Stimulated activated CD8-positive, alpha-beta memory T cell treated with anti-CD3 and anti-CD28 coated beads, Interleukin-4, amount 100 ng/mL, for 4 hours (primary cell): ENCODE results near the gene SNRK.

Experiments
- DNase-seq, 2 donors: peaks; one replicate each; pipeline ENCODE4 v3.0.0-alpha.2; 2020; ENCODE audit warnings: low read depth in 2 of 2, low spot score in 1 of 2

SNRK gene

DNA sequence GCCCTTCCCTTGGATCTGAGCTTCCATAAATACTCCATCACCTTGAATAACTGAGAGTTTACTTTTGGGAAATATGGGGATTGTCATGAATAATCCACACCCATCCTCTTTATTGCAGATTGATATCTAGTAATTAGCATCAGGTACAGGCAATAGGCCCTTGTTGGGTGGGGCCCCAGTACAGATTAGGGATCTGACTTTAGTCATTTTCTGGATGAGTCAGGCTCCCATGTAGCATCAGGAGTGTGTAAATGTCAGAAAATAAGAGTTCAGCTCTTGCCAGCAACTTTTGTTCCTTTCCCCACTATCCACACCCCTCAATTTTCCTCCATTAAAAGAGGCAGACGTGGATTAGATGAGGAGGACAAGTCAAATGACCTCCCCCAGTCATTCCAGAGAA lies 17.7 kb upstream of the SNRK start:
- DNase-seq = no peak

DNA sequence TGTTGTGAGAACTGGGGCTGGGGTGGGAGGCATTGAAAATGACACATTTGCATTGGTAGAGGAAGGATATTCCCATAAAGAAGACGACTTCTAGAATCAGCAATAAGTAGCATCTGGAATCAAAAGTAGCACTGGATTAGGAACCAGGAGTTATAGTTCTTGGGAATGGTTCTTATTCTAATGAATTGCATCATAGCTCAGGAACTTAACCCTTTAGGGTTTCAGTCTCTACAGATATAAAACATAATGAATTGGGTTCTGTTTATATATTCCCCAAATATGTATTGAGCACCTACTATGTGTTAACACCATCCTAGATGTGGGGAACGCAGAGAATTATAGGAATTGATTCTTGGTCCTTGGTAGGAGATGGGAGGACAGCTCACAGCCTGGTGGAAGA lies 16.3 kb upstream of the SNRK start:
- DNase-seq = no peak

DNA sequence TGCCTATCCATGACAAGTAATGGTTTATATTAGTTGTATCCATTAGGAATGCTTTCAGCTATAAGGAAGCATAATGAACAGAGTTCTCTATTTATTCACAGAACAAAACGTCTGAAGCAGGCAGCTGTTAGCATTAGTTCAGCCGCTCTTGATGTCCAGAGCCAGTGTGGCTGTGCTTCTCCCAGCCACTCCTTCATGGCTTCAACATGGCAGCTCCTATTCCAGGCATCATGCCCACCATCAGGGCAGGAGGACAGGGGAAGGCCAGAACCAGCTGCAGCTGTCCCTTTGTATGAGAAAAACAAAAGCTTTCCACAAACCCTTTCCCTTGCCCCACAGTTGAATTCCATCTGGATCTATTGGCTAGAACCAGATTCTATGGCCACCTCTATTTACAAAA lies 12.9 kb upstream of the SNRK start:
- DNase-seq = no peak

DNA sequence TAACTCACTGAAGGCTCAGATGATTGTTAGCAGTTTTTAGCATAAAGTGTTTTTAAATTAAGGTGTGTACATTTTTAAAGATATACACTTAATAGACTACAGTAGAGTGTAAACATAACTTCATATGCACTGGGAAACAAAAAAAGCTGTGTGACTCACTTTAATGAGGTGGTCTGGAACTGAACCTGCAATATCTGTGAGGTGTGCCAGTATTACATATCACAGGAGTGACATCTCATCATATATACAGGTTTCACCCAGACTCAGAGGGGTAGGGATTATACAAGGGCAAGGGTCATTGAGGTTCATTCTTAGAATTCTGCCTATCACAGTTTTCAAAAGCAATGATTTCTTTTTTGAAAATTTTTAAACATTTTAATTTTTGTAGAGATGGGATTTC lies 7.3 kb upstream of the SNRK start:
- DNase-seq = no peak

DNA sequence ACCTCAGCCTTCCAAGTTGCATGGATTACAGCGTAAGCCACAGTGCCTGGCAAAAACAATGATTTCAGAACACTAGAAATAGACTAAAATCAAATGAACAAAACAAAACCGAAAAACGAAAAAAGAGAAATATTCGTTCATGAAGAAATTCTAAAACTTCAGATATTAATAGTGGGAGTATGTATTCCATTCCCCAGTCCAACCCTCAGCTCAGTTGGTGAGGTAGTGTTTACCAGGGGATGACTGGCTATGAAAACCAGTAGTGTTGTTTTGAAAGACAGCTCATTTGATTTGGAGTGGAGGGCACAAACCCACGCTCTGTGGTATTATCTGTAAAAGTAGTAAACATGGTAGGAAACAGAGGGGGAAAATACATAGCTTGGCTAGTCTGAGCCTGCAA lies 6.8 kb upstream of the SNRK start:
- no peak for DNase-seq

DNA sequence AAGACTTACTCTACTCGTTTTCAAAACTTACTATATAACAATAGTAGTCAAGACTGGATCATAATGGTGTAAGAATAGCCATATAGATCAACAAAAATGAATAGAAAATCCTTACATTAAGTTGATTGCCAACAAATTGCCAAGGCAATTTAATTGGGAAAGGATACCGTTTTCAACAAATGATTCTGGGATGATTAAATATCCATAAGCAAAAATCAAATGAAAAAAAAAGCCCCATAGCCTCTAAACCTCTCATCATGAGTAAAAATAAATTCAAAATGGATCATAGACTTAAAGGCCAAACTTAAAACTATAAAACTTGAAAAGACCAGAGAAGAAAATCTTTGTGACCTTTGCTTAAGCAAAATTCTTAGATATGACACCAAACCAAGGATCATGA lies 5.3 kb upstream of the SNRK start:
- DNase-seq = no peak

DNA sequence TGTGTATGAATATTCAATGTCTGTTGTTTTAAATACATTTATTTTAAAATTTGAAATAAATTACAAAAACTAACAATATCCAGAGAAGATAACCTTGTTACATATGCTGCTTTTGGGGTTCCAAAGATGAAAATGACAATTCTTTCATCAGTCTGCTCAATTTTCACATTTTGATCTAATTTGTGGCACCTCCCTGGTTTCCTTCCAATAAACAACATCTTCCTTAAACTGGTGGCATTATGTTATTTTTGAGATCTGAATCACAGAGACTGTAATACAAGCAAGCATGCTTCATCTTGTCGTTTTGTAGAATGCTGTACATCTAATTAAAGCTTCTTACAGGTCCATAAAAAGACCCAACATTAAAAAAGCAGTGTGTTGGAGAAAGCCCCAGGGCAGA lies 2.2 kb upstream of the SNRK start:
- no peak for DNase-seq

DNA sequence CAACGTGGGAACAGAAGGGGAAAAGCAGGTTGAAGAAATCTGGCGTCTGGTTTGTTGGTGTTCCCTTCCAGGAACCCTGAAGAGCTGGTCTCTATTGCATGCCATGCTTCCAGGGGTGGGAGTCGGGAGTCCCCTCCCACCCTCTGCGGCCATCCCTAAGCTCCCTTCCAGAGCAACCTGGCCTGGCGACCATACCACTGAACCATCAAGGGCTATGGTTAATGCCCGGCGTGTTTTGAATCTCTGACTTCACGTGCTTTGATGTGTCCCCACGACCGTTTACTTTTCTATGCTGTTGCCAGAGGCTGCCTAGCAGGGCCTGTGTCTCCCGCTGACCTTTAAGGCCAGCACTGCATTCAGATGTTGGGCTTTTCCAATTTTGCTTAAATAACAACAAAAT lies 696 bp upstream of the SNRK start:
- DNase-seq = no peak

DNA sequence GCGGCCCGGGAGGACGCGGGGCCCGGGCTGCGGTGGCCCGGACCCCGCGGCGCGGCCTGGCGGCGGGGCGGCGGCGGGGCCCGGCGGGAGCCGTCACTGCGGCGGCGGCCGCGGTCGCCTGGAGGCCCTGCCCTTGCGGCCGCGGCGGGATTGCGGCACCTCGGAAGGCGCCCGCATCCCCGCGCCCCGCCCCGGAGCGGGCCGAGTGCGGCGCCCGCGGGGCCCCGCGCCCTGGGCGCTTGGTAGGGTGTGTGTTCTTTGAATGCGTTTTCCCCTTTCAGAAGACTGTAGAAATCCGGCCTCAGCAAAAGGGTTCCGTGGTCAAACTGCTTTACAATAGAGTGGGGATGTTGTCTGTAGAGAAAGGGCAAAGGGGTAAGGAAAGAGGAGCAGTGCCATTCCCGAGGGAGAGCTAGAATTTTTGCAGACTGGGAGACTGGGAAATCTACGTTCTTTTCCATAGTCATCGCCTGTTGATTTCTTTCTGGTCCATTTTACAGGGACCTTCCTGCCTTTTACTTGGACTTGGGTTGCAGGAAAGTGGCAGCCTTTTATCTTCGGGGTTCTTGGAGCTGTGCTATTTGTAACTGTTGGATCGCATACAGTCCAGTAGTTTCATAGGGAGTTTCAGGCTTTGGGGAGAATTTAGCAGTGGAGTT lies 630 bp downstream of the SNRK start:
- no peak for DNase-seq

DNA sequence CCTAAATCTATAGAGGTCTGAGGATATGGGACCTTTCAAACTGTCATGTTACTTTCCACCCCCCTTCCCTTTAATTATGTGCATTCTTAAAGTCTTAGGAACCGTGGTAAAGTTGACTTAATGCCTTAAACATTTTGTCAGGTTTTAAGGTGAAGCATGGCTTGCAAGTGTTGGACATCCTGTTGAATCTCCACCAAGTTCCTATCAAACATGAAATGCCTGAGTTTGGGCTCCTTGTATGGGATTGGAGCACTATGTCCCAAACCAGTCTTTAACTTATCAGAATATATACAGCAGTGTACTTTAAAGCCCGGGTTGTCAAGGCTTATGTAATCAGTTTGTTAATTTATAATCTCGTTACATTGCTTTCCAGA lies 1.1 kb downstream of the SNRK start:
- no peak for DNase-seq

DNA sequence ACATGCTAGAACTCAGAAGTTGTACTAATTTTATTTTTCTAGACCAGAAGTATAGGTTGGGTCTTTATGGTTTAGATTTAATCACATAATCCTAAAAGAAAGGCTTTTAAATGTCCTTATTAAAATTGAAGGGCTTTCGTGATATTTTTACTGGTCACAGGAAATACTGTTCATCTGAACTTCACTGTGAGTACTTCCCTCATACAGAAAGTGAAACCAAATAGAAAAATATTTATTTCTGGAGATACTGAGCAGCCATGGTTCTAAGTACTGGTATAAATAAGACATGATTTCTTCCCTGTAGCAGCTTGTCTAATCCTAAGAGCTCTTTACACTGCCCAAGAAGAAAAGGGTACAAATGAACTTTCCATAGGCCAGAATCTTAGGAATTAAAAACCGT lies 2.0 kb downstream of the SNRK start:
- DNase-seq = no peak

DNA sequence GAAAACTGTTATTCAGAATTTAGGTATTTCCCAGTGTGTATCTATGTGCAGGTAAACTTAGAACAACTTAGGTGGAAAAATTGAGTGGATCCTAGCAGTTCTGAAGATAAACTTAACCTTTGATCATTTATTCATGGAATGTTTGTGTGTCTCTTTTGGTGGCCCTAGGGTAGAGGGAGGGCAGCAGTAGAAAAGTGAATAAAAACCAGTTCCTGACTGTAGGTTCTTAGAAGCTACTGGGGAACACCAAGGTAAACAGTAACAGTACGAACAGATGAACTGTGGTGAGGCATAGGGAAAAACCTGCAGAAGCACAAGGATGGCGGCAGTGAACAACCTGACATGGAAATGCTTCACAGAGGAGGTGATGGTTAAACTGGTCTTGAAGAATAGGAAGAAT lies 2.5 kb downstream of the SNRK start:
- no peak for DNase-seq

DNA sequence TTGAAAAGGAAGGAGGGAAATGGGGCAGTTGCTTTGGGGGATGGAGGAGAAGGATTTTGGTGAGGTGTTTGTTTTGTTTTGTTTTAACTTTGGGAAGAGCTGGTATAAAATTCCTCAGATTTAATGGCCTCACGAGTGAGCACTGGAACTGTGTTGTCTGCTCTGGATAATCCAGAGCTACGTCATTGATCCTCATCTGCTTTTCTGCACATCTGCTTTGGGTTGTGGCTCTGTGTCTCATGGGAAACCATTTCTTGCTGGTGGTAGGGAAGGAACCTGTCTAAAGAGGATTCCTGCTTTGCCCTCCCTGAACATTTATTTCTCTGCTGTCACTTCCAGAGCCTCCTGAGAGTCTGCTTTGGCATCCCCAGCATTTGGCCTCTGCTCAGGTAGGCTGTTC lies 3.1 kb downstream of the SNRK start:
- DNase-seq = no peak

DNA sequence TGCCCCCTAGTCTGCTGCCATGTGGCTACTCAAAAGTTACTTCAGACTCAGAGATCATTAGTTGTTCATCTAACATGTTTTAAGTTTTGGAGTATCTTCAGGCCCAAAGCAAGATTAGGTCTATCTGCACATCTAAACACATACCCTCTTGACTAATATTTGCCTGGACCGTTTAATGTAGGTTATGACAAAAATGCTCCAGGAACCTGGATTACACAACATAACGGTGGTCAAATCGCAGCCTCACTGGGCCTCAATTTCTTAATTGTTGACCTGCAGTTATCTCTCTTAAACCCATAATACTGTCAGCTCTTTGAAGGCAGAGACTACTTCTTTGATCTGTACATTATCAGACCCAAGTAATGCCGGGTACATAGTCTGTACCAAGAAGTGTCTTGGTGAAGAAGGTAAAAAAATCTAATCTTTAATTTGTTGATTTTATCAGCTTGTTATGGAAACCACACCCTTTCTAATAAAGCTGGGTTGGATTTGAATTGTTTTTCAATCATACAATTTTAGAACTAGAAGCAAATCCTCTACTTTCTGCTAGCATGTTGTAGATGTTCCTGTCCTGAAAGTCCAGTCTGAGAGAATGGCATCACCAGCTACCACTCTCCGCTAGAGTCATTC lies 3.6 kb downstream of the SNRK start:
- DNase-seq = no peak

DNA sequence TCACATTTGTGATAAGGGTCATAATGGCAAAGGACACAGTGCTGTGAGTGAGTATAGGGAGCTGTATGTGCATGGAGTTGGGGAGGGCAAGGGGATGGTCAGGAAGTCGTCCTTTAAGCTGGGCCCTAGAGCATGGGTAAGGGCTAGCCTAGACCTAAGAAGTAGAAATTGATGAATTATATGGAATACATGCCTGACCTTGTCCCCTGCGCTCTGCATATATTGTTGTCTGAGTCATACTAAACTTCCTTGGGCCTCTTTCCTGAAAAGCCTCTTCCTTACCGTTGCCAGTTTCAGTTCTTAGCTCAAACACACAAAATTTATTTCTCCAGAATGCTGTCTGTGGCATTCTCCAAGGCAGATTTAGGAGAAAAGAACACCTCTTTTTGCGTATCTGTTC lies 4.6 kb downstream of the SNRK start:
- DNase-seq = no peak

DNA sequence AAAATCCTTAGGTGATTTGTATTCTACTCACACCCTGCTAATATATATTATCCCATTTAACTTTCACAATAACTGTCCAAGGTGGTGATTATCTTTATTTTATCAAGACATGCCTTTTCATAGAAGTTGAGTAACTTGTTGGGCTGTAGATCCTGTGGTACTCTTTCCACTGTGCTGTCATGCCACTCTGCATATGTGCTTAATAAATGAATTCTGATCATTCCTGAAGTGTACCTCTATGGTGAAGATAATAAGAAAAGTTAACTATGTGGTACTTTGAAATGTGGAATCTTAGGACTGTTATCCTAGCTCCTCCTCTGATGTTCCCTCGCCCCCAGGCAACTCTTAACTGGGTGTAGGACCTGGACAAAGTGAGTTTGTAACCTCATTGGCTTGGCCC lies 5.2 kb downstream of the SNRK start:
- DNase-seq = no peak

DNA sequence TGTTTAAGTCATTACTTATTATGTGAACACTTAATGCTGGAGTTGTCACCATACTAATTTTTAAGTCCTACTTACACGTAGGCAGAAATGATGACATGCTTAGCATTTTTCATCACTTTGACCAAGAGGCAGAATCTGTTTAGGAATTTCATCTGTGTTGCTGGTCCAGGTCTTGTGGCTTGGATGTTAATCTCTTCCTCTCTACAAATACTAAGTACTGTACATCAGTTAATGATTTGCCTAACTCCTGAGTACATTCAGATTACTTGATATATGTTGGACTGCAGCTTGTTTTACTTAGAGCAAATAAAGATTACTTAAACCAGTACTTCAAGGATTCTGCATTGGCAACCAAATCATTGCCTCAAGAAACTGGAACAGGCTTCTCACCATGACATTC lies 8.6 kb downstream of the SNRK start:
- DNase-seq = no peak

DNA sequence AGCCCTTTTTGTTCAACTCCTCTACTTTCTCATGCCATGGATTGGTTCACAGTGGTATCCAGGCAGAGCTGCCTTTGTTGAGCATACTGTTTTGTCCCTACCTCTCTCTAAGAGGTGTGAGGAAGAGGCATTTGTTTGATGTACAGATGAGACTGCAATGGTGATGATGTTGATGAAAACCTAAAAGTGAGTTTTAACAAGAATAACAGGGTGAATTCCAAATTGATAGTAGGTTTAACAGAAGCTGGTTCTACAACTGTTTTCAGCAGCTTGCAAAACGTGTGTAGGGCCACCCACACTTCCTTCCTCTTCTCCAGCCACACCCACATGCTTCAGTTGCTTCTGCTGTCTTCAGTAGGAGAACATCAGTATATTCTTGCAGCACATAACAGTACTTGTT lies 10.2 kb downstream of the SNRK start:
- peak in 1 of 2 donors; percentile 54 for DNase-seq

DNA sequence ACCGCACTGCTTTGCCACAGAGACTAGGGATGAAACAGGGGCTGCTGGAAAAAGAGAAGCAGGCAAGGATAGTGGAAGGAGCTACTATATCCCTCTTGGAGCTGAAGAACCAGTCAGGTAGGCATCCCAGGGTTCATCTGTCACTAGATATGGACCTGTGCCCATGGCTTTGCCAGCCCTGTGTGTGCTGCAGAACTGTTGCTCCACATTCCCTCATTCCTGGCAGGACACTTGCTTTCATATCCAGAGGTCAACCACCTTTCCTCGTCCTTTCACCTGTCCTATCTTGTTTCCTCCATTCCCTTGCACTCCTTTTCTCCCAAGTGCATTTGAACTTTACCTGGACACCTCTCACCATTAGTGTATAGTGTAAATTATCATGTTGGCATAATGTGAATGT lies 12.0 kb downstream of the SNRK start:
- no peak for DNase-seq

DNA sequence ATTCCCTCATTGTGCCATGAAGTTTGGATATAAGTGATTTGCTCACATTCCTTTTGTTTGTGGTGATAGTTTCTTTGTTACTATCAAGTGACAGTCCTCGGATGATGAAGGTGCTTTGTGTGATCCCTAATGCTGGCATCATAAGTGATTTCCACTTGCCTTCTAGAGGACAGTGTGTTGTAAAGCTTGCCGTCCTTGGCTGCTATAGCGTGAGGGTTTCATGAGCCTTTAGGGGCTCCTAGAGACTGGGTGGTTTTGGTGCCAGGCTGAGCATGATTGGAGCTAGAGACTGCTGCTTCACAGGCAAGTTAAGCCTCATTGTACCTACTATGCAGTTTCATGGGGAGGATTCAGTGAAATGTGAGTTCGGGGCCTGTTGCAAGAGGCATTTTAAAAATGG lies 12.4 kb downstream of the SNRK start:
- no peak for DNase-seq

DNA sequence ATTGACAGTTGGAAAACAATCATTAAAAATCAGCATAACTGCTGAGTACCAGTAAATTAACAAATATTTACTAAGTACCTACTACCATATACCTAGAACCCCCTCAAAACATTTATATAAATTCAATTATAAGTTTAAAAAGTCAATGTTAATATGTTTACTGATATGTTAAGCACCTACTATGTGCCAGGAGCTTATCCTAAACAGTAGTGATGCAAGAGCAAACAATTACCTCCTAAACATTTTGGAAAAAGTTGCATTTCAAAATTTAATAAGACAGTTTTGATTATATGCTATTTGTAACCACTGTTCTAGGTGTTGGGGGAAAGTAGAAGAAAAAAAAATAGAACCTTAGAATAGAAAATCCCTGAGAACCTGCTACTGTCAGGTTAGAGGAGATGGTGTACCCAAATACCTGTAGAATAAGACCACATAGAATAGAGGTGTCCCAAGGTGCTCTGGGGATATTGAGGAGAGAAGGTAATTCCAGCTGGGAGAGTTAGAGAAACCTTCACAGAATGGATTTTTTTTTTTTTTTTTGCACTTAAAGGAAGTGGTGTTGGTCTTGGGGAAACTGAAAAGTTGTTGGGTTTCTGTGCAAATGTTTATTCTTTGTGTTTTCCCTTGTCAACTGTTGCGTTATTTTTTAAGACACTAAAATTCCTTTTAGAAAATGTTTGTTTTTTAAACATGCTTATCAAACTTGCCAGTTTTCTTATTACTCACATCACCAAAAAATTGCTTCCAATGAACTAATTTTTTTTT lies 16.0 kb downstream of the SNRK start:
- DNase-seq = no peak

DNA sequence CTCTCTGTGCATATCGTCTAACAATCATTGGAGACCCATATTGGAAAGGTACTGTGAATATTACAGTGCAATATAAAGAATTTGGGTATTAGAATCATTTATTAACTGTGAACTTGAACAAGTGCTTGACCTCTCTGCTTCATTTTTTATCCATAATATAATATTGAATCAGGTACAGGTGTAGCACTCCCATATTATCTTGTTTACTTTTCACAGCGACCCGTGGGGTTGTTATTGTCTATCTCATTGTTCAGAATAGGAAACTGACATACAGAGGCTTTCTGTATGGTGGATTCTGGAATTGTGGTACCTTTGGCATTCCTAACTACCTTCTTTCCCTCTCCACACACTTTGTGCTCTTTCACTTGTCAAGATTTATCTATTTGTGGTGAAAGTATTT lies 17.8 kb downstream of the SNRK start:
- DNase-seq = no peak

DNA sequence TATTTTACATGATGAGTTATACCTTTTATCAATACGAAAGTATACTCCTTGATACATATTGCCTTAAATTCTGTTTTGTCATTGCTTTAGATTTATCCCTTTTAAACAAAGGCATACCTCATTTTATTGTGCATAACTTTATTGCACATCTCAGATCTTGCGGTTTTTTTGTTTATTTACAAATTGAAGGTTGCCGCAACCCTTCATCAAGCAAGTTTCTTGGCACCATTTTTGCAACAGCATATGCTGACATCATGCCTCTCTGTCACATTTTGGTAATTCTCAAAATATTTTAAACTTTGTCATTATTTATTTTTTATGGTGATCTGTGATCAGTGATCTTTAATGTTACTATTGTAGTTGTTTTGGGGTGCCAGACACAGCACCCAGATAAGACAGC lies 20.9 kb downstream of the SNRK start:
- DNase-seq = no peak
